ENCODE data around the gene BET1L. TPM values are rescaled to one million over a fixed set of nuclear protein-coding genes. Genes with fewer than 3 reads are reported as not detected.

BET1L gene
- polyA plus RNA-seq, 1 experiment: 111 TPM

DNA sequence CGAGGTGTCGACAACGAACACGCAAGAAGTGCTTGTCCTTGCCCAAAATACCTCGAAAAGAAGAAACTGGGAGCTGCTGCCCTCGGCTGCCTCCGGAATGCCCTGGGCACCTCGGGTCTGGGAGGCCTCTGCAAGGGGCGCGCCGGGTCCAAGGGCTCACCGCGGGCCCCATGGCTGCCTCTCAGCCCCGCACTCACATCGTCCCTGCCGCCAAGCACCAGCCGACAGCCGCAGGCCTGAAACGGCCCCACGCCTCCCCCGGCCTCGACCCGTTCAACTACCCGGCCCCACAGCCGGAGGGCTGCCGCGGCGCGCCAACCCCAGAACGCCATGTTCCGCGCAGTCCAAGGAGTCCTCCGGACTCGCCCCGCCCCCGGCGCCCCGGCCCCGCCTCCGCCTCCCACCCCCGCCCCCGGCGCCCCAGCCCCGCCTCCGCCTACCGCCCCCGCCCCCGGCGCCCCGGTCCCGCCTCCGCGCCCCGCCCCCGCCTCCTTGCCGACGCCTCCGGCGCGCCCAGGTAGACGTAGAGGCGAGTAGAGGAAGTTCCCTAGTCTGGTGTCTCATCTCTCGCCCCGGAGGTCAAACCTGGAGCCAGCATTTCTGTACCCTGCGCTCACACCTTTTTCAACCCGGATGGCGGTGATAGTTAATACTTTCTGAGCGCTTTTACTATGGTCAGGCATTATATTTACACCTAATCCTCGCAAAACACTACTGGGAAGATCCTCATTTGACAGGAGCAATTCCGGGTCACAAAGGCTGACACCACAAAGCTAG, 29.0 kb upstream of the BET1L start, which contains the start of gene SIRT3:
TSS of gene SIRT3 (minus strand) at position 346 of the 777 bp plus-strand sequence. CDS start at position 332, 14 bp downstream.
- H3K36me3 ChIP-seq (ENCODE audit: control insufficient read depth, insufficient read depth, low read length): peaks cover 7% of the 10 kb centered on the region
- TF ChIP-seq, protein P1, sequence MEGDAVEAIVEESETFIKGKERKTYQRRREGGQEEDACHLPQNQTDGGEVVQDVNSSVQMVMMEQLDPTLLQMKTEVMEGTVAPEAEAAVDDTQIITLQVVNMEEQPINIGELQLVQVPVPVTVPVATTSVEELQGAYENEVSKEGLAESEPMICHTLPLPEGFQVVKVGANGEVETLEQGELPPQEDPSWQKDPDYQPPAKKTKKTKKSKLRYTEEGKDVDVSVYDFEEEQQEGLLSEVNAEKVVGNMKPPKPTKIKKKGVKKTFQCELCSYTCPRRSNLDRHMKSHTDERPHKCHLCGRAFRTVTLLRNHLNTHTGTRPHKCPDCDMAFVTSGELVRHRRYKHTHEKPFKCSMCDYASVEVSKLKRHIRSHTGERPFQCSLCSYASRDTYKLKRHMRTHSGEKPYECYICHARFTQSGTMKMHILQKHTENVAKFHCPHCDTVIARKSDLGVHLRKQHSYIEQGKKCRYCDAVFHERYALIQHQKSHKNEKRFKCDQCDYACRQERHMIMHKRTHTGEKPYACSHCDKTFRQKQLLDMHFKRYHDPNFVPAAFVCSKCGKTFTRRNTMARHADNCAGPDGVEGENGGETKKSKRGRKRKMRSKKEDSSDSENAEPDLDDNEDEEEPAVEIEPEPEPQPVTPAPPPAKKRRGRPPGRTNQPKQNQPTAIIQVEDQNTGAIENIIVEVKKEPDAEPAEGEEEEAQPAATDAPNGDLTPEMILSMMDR (IDR thresholded peaks at IDR 0.05; ENCODE audit: insufficient read depth, low read depth, low read length): peak; percentile 21; the same call in 1 of the 2 replicates
- no peaks in the 10 kb centered on the region for H3K27me3 ChIP-seq (ENCODE audit: control insufficient read depth, insufficient read depth, low read length)
- CTCF ChIA-PET: interaction anchor here (0.9 to 1.5 kb wide), 4 partner anchors 10 to 161 kb away, joined by 3 to 4 read pairs (median 4); no protein-coding TSS in a partner anchor
- H3K4me3 ChIP-seq (ENCODE audit: low read depth, low read length): peak within 1 kb of the TSS; percentile 97
- no peak for DNase-seq (ENCODE audit: low read depth)
- POLR2A ChIA-PET: no interaction called here

DNA sequence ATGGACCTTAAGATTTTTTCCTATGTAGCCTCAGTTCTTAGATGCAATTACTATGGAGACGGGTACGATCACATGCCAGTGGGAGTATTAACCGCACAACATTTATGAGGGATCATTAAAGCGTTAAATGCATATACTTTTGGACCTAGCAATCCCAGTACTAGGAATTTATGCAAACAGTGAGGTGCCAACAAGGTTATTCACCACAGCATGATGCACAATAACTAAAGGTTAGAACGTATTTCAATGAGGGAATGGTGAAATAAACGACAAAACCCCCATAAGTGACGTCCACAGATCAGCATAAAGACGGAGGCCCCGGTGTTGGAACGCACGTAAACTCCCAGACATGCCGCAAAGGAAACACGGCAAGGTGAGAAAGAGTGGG, 28.4 kb upstream of the BET1L start:
- POLR2A ChIA-PET: no interaction called here
- TF ChIP-seq, protein P1 (IDR thresholded peaks at IDR 0.05; ENCODE audit: insufficient read depth, low read depth, low read length): no peak

DNA sequence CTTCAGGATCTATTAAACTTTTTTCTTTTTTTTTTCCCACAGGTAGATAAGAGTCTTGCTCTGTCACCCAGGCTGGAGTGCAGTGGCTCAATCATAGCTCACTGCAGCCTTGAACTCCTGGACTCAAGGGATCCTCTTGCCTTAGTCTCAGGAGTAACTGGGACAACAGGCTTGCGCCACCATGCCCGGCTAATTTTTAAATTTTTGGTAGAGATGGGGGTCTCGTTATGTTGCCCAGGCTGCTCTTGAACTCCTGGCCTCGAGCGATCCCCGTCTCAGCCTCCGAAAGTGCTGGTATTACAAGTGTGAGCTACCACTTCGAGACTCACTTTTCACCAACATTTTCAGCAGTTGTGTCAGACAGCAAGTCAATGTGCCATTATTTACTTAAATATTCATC, 28.0 kb upstream of the BET1L start:
- Histone ChIP-seq H3K36me3 (ENCODE audit: control insufficient read depth, insufficient read depth, low read length) (peaks cover 5% of the 10 kb centered on the region; the same call in 1 of the 2 replicates), H3K27me3 (ENCODE audit: control insufficient read depth, insufficient read depth, low read length) (no peaks in the 10 kb centered on the region), H3K4me3 (ENCODE audit: low read depth, low read length) (peak overlapping the region; percentile 97)
- ChIA-PET POLR2A (no interaction called here), CTCF (interaction anchor here (0.7 to 1.5 kb wide), 4 partner anchors 19 to 162 kb away, joined by 3 read pairs; no protein-coding TSS in a partner anchor)
- TF ChIP-seq, protein P1 (IDR thresholded peaks at IDR 0.05; ENCODE audit: insufficient read depth, low read depth, low read length): no peak
- no peak for DNase-seq (ENCODE audit: low read depth)

More for the DNA sequence above, 28.4 kb upstream of the BET1L start:
- CTCF ChIA-PET: interaction anchor here (0.9 to 1.5 kb wide), 3 partner anchors 19 to 161 kb away, joined by 3 read pairs; no protein-coding TSS in a partner anchor
- peak overlapping the region; percentile 97 for H3K4me3 ChIP-seq (ENCODE audit: low read depth, low read length)
- H3K36me3 ChIP-seq (ENCODE audit: control insufficient read depth, insufficient read depth, low read length): peaks cover 5% of the 10 kb centered on the region; the same call in 1 of the 2 replicates
- no peaks in the 10 kb centered on the region for H3K27me3 ChIP-seq (ENCODE audit: control insufficient read depth, insufficient read depth, low read length)
- no peak for DNase-seq (ENCODE audit: low read depth)

DNA sequence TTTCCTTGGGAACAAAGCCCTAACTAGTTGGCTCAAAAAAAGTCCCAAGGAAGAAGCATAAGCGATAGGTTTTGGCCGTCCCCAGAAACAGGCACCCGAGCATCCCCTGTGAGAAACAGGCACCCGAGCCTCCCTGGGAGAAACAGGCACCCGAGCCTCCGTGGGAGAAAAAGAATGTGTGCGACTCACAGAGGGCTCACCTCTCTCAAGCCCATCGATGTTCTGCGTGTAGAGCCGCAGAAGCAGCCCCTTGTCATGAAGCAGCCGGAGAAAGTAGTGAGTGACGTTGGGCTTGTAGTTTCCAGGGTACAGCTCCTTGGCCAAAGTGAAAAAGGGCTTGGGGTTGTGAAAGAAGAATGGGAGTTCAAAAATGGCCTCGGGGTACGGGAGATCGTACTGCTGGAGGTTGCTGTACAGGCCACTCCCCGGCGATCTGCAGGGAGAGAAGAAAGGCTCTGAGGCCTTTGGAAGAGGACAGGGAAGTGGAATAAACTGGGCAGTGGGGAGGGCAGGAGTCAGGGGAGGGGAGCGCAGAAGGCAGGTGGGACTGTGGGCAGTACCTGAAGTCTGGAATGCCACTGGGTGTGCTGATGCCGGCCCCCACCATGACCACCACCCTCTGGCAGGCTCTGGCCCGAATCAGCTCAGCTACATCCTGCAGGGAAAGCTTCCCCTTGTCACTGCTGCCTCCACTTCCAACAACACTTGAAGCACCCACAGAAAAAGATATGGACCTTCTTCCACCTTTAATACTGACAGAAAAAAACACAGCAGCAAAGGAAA, 25.8 kb upstream of the BET1L start:
- no peak for DNase-seq (ENCODE audit: low read depth)
- TF ChIP-seq, protein P1 (IDR thresholded peaks at IDR 0.05; ENCODE audit: insufficient read depth, low read depth, low read length): no peak
- peaks cover 3% of the 10 kb centered on the region; the same call in 1 of the 2 replicates for H3K36me3 ChIP-seq (ENCODE audit: control insufficient read depth, insufficient read depth, low read length)
- H3K27me3 ChIP-seq (ENCODE audit: control insufficient read depth, insufficient read depth, low read length): no peaks in the 10 kb centered on the region
- POLR2A ChIA-PET: no interaction called here
- CTCF ChIA-PET: no interaction called here
- no peak overlapping the region for H3K4me3 ChIP-seq (ENCODE audit: low read depth, low read length)

DNA sequence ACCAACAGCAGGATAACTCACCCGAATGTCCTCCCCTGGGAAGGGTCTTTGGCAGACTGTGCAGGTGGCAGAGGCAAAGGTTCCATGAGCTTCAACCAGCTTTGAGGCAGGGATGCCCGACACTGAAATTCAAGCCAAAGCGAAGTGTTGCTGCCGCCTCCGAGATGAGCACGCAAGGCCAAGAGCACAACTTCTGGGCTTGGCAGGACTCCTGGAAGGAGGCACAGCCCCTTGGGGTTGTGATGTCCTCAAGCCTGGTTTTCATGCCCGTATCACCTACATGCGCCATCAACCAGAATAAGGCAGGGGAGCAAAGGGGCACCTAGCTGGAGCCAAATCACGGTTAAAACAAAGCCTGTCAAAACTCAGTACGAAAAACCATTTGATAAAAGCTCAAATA, 23.2 kb upstream of the BET1L start:
- POLR2A ChIA-PET: interaction anchor here (0.7 kb wide), 1 partner anchor 133 kb away, joined by 19 read pairs; no protein-coding TSS in a partner anchor
- peaks cover 3% of the 10 kb centered on the region; the same call in 1 of the 2 replicates for H3K36me3 ChIP-seq (ENCODE audit: control insufficient read depth, insufficient read depth, low read length)
- H3K27me3 ChIP-seq (ENCODE audit: control insufficient read depth, insufficient read depth, low read length): no peaks in the 10 kb centered on the region
- TF ChIP-seq, protein P1 (IDR thresholded peaks at IDR 0.05; ENCODE audit: insufficient read depth, low read depth, low read length): no peak
- no peak for DNase-seq (ENCODE audit: low read depth)
- CTCF ChIA-PET: interaction anchor here (1.6 kb wide), 1 partner anchor 131 kb away, joined by 5 read pairs; no protein-coding TSS in a partner anchor
- H3K4me3 ChIP-seq (ENCODE audit: low read depth, low read length): no peak overlapping the region
